ENCODE data around the gene SEBOX. TPM values are rescaled to one million over a fixed set of nuclear protein-coding genes. Genes with fewer than 3 reads are reported as not detected.

SEBOX gene
- total RNA-seq, 4 donors from 2014 or later: not detected

GRCh38 chr17:28344011-28344410, 21.0 kb downstream of the SEBOX start:
- no peaks in the 10 kb centered on the region for H3K9me3 ChIP-seq
- ATAC-seq (no peak), DNase-seq (no peak)
- intact Hi-C loops (cut with DNase I; ENCODE audit: low total_unique reads) (no loop called here), in situ Hi-C loops (cut with MboI; ENCODE audit: low sequenced_read_pairs in 4 of 4) (loop anchor here in 2 of 4 donors (25.0 kb wide), 1 partner anchor 618 kb away; the partner anchor contains the start of gene PHF12 (in 2 of the 2))
- no peaks in the 10 kb centered on the region for H3K27me3 ChIP-seq
- peak overlapping the region in 2 of 4 donors; percentile 33 to 39 for H3K27ac ChIP-seq
- H3K4me3 ChIP-seq: no peak overlapping the region
- peaks cover 0 to 6% of the 10 kb centered on the region in 2 donors for H3K4me1 ChIP-seq
- H3K36me3 ChIP-seq: peaks cover 0 to 89% of the 10 kb centered on the region in 2 donors
- TF ChIP-seq CTCF (IDR thresholded peaks at IDR 0.05 in 4 of 5, conservative IDR thresholded peaks at IDR 0.05 in 1 of 5) (no peak), POLR2A (IDR thresholded peaks at IDR 0.05) (no peak)

- H3K9me3 ChIP-seq: no peaks in the 10 kb centered on the region
- DNase-seq (peak in 1 of 2 donors; percentile 40), ATAC-seq (peak; percentile 54 to 65)
- no peaks in the 10 kb centered on the region for H3K27me3 ChIP-seq
- TF ChIP-seq POLR2A (IDR thresholded peaks at IDR 0.05) (no peak), CTCF (IDR thresholded peaks at IDR 0.05 in 4 of 5, conservative IDR thresholded peaks at IDR 0.05 in 1 of 5) (no peak)
- H3K4me1 ChIP-seq: peaks cover 0 to 7% of the 10 kb centered on the region in 2 donors
- intact Hi-C loops (cut with DNase I; ENCODE audit: low total_unique reads): no loop called here
- peak overlapping the region in 1 of 4 donors; percentile 39 for H3K27ac ChIP-seq
- no peak overlapping the region for H3K4me3 ChIP-seq
- H3K36me3 ChIP-seq: peaks cover 0 to 84% of the 10 kb centered on the region in 2 donors
- in situ Hi-C loops (cut with MboI; ENCODE audit: low sequenced_read_pairs in 4 of 4): loop anchor here in 2 of 4 donors (25.0 kb wide), 1 partner anchor 619 kb away; the partner anchor contains the start of gene PHF12 (in 2 of the 2)
Measured at GRCh38 chr17:28343491-28343932, 21.5 kb downstream of the SEBOX start.

GRCh38 chr17:28342313-28342712, 22.7 kb downstream of the SEBOX start:
- H3K36me3 ChIP-seq: peaks cover 0 to 72% of the 10 kb centered on the region in 2 donors
- H3K27me3 ChIP-seq: no peaks in the 10 kb centered on the region
- no peak for DNase-seq
- TF ChIP-seq CTCF (IDR thresholded peaks at IDR 0.05 in 4 of 5, conservative IDR thresholded peaks at IDR 0.05 in 1 of 5) (no peak), POLR2A (IDR thresholded peaks at IDR 0.05) (no peak)
- H3K4me3 ChIP-seq: no peak overlapping the region
- H3K9me3 ChIP-seq: no peaks in the 10 kb centered on the region
- peaks cover 10 to 17% of the 10 kb centered on the region in 2 donors for H3K4me1 ChIP-seq
- ATAC-seq: no peak
- no peak overlapping the region for H3K27ac ChIP-seq
- intact Hi-C loops (cut with DNase I; ENCODE audit: low total_unique reads) (no loop called here), in situ Hi-C loops (cut with MboI; ENCODE audit: low sequenced_read_pairs in 4 of 4) (loop anchor here in 2 of 4 donors (25.0 kb wide), 1 partner anchor 620 kb away; the partner anchor contains the start of gene PHF12 (in 2 of the 2))

- Histone ChIP-seq H3K4me1 (peaks cover 18 to 24% of the 10 kb centered on the region in 2 donors), H3K4me3 (no peak overlapping the region), H3K9me3 (no peaks in the 10 kb centered on the region), H3K36me3 (peaks cover 0 to 64% of the 10 kb centered on the region in 2 donors), H3K27me3 (no peaks in the 10 kb centered on the region), H3K27ac (no peak overlapping the region)
- in situ Hi-C loops (cut with MboI; ENCODE audit: low sequenced_read_pairs in 4 of 4): loop anchor here in 2 of 4 donors (25.0 kb wide), 1 partner anchor 621 kb away; the partner anchor contains the start of gene PHF12 (in 2 of the 2)
- ATAC-seq (no peak), DNase-seq (no peak)
- intact Hi-C loops (cut with DNase I; ENCODE audit: low total_unique reads): no loop called here
- no peak for TF ChIP-seq CTCF (IDR thresholded peaks at IDR 0.05 in 4 of 5, conservative IDR thresholded peaks at IDR 0.05 in 1 of 5)
- no peak for TF ChIP-seq POLR2A (IDR thresholded peaks at IDR 0.05)
Measured at GRCh38 chr17:28341516-28341915, 23.5 kb downstream of the SEBOX start.

Measured in gastrocnemius medialis (tissue), 4 donors.